ENCODE measurements around the gene IFNA1.
A peak's percentile ranks its signal among the peaks of the same experiment; 100 is the strongest.
"Not testable (repeated sequence)": the region's sequence is repeated elsewhere in the genome, so short reads cannot be mapped to it uniquely, and the experiment has no call there.

The IFNA1 gene

DNA sequence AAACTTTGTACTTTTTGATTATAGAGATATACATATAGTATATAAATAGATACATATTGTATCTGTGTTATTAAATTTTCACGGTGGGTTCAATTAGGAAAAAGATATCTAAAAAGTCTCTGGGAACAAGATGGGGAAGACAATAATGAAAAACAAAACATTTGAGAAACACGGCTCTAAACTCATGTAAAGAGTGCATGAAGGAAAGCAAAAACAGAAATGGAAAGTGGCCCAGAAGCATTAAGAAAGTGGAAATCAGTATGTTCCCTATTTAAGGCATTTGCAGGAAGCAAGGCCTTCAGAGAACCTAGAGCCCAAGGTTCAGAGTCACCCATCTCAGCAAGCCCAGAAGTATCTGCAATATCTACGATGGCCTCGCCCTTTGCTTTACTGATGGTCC lies at the start of gene IFNA1:
IFNA1 (plus strand) TSS at position 301 of the 400 bp plus-strand sequence; CDS start at position 370, 69 bp downstream.
- DNase-seq = no peak

DNA sequence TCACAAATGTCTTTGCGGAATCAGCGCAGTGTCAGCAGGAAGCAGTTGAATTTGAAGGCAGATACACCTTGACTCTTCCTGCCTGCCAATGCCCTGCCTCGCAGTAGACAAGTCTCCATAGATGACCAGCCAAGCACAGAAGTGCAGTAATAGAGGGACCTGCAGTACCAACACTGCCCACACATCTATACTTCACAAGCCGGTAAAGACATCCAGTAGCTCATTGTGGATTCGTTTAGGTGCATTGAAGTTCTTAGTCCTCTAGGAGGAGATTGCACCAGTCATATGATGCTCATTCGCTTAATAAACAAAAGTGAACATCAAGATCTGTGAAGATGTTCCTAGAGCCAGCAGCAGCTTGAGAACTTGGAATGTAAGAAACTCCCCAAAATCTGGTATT lies 48.0 kb upstream of the IFNA1 start:
- peak; percentile 50 for DNase-seq

DNA sequence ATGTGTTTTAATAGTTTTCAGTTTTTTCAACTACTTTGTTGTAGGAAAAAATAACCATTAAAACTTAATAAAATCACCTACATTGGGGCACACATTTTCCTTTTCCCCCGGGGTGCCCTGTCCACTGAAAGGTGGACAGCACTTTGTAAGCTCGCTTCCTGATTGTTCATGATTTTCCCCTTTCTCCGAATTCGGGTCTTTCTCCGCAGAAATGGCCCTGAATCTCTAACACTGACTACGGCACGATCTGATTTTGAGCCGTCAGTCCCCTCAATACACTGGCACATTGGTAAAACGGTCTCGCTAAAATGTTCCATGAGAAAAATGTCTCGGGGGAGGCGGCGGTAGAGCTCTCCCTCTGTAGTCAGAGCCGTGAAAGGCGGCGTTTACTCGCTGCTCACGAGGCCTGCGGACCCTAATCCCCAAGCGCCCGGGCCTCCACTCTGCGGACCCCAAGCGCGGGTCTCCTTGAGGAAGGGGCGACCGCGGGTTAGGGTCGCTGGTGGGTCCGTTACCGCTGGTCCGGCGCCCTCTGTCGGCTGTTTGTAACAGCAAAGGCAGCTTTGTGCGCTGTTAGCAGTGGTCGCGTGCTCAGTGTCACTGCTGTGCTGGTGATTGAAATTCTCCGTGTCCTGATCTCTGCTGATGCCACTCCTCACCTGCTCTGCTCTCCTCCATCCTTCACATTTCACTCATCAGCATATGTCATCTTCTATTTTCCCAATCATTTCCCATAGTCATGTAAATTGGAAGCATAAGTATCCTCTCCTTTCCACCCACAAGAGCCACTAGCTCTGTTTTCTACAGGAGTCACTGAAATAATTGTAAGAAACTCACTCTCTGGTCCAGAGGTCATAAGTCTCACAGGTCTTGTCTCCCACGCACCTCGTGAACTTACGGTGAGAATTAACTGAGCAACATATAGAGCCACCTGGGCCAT lies 44.2 kb upstream of the IFNA1 start:
- DNase-seq = peak; percentile 7

DNA sequence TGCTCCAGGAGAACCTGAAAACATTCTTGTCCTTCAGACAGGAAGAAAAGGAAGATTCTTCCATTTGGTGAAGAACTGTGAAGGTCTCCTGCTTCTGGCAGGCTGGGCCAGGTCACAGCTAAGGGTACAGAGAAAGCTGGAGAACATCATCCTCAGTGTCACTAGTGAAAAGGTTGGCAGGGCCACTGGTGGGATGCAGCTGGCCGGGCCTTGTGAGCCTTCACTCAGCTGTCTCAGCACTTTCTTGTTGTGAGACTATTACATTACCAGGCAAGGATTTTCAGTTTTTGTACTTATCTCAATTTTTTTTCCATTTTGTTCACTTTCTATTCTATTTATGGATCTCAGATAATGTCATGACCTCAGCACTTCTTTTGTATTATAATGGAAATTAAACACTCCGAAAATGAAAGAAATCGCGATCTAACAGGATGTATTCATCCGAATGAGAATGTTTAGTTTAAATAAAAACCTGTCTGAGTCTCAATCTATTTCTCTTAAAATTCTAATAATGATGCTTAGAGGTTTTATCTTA lies 41.2 kb upstream of the IFNA1 start:
- DNase-seq = no peak

DNA sequence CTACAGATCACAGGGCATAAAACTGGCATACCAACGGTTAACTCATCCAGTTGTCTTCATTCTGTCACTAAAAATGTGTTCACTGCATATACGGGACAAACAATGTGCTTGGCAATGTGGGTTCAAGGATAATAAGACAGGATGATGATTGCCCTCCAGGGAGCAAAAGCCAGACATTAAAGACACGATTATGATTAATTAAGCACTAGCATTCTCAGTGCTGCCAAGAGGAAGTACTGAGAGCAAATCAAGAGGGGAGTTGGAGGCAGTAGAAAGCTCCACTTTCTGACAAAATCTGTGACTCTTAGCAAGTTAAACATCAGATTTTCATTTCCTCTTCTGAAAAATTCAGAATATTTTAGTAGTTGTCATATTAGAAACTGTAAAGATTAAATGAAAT lies 40.3 kb upstream of the IFNA1 start:
- no peak for DNase-seq

DNA sequence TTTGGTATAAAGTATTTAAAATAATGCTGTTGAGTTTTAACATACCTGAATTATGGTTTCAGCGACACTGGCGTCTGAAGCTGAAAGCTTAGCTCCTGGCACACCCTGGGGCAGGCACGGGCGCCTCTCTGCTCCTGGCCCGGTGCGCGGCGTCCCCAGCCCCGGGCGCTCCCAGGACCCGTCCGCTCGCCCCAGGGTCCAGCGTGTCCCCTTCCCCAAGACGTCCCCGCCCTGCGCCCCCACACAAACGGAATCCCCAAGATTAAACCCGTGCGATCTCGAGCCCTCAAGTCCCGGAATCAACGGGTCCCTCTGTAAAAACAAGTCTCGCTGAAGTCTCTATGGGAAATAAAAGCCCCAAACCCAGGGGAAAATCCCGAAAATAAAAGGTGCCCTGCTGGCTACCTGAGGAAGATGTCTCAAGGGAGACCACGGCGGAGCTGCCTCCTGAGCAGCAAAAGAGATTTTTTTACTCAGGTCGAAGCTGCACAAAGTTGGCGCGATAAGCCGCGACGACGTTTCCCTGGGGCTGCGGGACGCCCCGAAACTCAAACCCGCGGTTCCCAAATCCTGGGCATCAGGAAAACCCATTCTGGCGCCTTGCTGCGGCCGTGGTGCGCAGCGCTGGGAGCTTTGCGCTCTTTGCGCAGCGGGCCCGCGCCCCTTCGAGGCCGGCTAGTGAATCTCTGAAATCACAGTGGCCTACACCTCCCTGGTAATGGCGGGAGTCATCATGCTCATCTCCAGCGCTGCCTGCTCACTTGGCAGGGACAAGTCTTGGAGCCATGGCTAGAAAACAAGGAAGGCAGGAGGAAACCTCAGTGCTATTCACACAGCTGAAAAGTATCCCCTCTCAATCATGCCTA lies 37.6 kb upstream of the IFNA1 start:
- DNase-seq = no peak

DNA sequence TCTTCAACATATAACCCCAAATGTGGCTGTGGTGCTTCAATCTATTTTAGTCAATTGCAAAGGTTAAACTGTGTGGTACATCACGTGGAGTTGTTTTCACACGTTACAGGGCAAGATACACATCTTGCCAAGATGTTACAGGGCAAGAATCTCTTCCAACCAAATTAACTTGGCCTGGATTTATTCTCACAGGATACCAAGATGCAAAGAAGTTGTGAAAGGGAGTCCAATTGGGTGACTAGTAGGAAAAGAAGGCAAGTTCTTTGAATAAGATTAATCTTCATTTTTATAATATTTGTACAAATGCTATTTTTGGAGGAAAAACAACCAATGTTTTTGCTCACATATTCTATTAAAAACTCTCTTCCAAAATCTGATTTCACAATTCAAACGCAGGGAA lies 36.1 kb upstream of the IFNA1 start:
- DNase-seq = no peak

DNA sequence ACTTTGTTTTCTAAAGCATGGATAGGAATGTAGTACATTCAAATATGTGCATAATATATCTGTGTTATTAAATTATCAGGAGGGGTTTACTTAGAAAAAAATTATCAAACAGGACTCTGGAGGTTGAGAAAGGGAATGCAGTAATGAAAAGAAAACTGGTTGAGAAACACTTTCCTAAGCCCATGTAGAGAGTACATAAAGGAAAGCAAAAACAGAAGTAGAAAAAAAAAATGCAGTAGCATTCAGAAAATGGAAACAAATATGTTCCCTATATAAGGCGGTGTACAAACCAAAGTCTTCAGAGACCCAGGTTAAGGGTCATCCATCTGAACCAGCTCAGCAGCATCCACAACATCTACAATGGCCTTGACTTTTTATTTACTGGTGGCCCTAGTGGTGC lies 31.4 kb upstream of the IFNA1 start, which contains the start of gene IFNA8:
IFNA8 (plus strand) TSS at position 301 of the 400 bp plus-strand sequence; CDS start at position 361, 60 bp downstream.
- DNase-seq = no peak

DNA sequence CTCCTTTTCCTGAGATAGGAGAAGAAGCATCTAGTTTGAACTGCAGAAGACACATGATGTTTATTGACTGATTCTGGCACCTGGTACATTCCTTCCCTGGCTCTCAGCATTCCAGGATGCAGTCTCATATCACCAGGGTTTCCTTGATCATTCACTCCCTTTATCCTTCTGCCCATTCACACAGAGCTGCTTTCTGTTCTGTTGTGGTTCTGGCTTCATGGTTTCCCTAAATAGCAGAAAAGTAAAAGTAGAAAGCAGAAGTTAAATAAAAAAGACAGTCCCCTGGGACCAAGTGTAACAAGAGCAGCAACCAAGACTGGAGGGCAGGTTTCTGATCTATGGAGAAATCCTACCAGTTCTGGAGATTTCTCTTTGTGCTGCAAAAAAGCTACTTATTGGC lies 28.1 kb upstream of the IFNA1 start:
- no peak for DNase-seq

DNA sequence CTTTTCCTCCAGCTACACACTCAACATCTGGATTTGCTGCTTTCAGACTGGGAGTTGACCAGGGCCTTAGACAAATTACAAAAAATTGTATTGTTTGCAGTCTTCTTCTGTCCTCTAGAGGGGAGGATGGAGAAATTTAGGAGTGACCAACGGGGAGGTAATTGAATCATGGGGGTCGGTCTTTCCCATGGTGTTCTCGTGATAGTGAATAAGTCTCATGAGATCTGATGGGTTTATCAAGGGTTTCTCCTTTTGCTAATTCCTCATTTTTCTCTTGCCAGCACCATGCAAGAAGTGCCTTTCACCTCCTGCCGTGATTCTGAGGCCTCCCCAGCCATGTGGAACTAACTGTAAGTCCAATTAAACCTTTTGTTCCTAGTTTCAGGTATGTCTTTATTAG lies 27.1 kb upstream of the IFNA1 start:
- DNase-seq = no peak

DNA sequence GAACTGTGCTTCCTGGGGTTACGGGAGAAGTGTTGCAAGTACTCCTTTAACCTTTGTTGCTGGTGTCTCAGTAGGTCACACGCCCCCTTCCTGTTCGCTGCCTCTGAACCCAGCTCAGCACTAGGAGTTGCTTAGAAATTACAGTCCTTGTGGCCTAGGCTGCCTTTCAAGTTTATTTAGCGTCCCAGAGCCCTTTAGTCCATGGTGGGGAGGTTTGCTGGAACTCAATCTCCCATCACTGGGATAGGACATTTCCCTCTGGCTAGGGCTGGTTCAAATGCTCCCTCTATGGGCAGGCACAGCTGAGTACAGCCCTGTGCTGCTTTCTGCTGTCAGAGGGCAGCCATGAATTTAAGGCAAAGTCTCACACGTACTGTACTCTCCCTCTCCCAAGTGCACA lies 26.6 kb upstream of the IFNA1 start:
- DNase-seq = no peak

DNA sequence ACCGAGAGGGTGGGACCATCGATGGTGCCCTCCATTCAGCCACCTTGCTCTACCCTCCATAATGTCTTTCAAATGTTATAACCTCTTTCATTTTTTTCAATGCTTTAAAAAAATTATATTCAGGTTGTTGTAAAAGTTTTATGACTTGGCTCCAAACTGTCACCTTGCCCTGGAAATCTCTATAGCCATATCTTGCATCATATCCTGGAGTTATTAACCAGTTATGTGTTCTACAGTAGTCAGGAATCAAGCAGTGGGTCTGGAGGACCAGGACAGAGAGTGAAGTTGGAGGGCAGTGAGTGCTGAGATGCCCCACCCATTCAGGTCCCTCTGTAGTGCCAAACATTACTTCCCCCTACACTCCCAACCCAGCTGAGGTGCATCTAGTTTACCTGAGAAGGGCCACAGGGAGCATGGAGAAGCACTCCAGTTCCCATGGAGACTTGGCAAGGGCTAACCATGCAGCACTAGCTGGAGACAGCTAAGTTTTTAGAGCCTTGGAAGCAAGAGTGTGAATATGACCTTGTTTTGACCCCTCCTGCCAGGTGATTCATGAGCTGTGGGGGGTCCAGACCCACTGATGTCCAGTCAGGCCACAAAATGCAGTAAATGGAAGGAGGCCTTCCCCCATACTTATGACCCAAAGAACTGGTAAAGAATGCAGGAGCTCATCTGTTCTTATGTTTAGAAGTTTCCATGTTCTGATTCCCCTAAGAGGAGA lies 25.9 kb upstream of the IFNA1 start:
- no peak for DNase-seq

DNA sequence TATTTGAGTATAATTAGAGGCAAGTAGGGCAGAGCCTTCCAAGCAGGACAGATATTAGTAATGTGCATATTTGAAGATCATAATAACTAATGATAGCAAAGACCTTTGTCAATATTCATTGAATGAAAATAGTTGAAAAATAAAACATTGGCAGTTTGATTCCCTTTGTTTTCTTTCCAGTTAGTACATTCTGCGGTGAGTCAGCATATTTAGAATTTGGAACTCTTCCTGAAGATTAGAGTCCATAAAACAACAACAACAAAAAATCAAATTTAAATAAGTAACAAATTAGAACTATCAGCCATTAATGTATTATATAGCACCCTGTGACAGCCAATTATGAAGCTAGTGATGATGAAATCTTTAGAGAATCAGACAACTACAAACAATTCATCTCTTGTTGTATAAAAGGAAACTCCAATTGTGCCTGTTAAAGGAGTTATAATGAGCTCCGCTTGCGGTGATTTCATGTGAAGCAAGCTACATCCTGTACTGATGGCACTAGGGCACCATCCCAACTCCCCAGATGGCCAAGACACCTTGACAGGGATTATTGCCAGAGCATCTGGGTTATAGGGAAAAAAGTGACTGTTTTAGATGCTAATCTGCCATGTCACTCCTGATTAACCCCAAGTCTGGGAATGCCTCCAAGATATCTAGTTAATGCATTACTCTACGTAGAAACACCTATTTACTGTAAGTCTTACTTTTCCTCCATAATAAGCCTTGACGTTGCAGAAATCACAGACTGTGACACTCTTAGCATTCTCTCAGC lies 24.6 kb upstream of the IFNA1 start:
- no peak for DNase-seq

DNA sequence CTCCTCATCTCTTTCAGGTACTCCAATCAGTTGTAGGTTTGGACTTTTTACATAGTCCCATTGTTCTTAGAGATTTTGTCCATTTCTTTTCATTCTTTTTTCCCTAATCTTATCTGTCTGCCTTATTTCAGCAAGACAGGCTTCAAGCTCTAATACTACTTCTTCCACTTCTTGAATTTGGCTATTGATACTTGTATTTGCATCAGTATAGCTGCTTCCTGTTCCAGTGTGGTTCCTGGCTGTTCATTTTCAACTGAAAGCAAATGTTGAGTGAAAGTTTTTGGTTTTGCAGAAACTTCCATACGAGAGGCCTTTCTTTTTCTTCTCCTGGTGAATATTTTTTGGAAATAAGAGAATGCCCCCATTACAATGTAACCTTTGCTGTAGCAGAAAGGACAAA lies 12.0 kb upstream of the IFNA1 start:
- no peak for DNase-seq

DNA sequence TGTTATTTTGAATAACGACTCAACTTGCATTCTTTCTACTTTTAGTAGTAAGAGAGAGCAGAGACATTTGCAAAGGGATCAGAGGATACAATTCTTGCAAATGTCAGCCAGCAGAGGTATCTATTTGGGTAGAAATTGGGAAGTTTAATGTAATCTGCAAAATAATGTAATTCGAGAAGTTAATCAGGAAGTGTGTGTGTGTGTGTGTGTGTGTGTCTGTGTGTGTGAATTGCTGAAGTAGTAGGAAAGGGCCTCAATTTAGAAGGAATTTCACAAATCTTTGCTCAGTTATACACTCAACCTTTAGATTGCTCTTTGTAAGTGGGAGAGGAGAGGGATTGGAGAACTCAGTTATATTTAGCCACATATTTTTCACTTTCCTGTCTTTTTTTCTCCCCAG lies 11.0 kb upstream of the IFNA1 start:
- DNase-seq = no peak

DNA sequence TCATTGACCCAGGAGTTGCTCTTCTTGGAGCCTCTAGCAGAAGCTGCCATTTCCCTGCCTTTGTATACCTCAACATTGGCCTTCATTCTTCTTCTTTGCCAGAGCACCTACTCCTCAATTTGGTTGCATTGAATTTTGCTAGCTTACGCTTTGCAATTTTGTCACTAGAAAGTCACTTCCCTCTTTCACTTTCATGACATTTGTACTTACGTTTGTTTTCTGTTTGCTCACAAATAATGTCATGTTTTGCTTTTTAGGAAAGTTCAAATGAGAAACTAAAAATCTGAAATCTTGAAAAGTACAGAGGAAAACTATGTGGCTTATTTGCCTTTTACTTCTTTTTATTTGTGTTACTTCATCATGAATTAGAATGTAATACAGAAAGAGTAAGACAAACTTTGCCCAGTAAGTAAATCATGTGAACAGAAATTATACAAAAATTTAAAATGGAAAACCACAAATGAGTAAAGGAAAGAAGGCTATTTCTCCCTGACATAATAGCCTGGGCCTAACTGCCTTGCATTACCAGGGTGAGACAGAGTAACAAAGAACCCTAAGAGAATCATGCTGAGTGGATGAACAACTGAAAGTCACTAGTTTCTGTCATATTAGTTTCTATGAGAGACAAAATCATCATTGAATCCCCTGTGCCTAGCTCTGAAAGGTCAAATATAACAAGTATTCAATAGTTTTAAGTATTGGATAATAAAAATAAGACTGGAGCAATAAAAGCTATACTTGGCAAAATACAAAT lies 7.4 kb upstream of the IFNA1 start:
- DNase-seq = no peak

DNA sequence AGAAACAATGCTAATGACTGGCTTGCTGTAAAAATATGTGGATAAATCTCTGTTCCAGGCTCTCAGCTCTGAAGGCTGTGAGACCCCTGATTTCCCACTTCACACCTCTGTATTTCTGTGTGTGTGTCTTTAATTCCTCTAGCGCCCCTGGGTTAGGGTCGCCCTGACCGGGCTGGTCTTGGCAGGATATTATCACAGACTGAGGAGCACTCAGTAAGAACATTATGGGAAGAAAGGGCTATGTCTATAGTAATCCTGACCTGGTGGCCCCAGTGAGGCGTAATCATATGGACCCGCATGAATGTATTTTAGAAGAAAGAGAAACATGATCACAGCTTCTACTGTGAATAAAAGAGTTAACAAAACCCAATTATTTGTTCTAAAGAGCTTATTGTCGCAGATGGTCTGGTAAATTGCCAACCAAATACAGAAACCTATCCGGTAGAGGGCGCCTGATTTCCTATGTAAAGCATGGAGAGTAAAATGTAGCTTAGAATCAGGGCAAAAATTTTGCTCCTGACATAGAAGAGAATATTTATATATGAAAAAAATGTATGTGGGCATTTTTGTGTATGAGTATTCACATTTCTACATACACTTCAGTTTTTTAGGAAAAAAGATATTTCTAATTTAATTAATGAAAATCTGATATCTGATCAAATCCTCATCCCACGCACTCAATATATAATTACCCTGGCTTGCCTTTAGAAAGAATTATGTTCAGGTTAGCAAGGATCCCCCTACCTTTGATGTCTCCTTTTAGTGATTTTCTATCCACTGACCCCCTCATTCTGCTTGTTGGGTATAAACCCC lies 5.8 kb upstream of the IFNA1 start:
- peak; percentile 63 for DNase-seq

DNA sequence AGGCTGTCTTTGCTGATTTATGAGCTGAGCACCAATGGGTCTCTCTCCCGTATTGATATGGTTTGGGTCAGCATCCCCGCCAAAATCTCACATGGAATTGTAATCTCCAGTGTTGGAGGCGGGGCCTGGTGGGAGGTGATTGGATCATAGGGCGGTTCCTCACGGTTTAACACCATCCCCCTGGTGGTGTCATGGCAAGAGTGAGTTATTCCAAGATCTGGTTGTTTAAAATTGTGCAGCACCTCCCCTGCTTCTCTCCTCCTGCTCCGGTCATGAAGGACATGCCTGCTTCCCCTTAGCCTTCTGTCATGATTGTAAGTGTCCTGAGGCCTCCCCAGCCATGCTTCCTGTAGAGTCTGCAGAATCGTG lies 5.2 kb upstream of the IFNA1 start:
- DNase-seq = not testable (repeated sequence)

DNA sequence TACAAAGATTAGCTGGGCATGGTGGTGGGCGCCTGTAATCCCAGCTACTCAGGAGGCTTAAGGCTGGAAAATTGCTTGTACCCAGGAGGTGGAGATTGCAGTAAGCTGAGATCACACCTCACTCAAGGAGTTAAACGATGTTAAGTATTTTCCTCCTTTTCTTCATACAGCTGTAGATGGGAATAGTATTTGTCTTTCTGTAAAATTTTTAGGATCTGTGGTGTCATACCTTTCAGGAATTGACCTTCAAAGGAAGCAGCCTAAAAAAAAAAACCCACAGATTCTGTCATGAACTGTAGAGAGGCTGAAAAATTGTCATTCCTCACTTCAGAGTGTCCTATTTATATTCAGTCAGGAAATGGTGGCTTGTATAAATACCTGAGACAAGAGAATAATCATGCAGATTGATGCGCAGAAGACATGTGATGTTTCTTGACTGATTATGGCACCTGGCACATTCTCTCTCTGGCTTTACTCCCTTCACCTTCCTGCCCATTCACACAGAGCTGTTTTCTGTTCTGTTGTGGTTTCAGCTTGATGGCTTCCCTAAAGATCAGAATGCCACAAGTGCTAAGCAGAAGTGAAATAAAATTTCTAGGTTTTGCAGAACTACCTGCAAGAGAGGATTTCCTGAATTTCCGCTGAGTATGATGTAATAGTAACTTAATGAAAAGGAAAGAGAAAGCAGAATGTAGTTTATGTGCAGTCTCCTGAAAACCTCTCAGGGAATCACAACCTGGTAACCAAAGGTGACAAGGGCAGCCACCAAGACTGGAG lies 3.8 kb downstream of the IFNA1 start:
- DNase-seq = no peak

DNA sequence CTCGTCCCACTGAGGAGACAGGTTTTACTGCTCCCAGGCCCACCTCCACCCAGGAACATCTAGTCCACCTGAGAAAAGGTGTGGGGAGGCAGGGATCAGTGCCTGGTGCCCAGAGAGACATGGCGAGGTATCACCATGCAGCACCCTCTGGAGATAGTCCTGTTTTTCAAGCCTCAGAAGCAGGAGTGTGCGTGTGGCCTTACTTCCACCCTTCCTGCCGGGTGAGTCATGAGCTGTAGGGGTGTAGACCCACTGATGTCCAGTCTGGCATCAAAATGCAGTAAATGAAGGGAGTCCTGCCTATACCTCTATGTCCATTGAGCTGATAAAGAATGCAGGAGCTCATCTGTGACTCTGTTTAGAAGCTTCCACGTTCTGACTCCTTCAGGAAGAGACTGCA lies 9.1 kb downstream of the IFNA1 start:
- not testable (repeated sequence) for DNase-seq

Measured in HCEC 1CT (cell line).